HepG2 (cell line): ENCODE results near the gene DDRGK1. TPM values are rescaled to one million over a fixed set of nuclear protein-coding genes. Genes with fewer than 3 reads are reported as not detected.
A peak's percentile ranks its signal among the peaks of the same experiment; 100 is the strongest.

Experiments used
- ARHGAP35 ChIP-seq: sonication (generic); formaldehyde crosslinking; IDR thresholded peaks from 2 replicates; pipeline ENCODE4 v1.9.0; 2022; ENCODE audit warnings: mild to moderate bottlenecking, inconsistent platforms, moderate library complexity, missing genetic modification reagents, borderline replicate concordance
- ARID2 ChIP-seq: sonication (generic); formaldehyde crosslinking; IDR thresholded peaks from 2 replicates; pipeline ENCODE4 v1.8.1; 2022; ENCODE audit warnings: mild to moderate bottlenecking, missing genetic modification reagents, borderline replicate concordance
- FOXA3 ChIP-seq: IDR thresholded peaks from 2 replicates; pipeline ENCODE4 v1.6.1; 2016; ENCODE audit warnings: missing genetic modification reagents, missing compliant biosample characterization
- GPBP1L1 ChIP-seq: sonication (generic); formaldehyde crosslinking; IDR thresholded peaks from 2 replicates; pipeline ENCODE4 v1.5.0; 2020; ENCODE audit warnings: mild to moderate bottlenecking, missing genetic modification reagents
- KDM5A ChIP-seq: fragments of 200-600 bp; sonication (generic); IDR thresholded peaks from 2 replicates; pipeline ENCODE4 v1.7.0; 2018; ENCODE audit warnings: antibody characterized with exemption, mild to moderate bottlenecking, low read length, borderline replicate concordance
- MTA1 ChIP-seq: sonication (generic); formaldehyde crosslinking; IDR thresholded peaks from 2 replicates; pipeline ENCODE4 v1.4.0; 2020; ENCODE audit warnings: missing genetic modification reagents, mild to moderate bottlenecking, borderline replicate concordance
- NR3C1 ChIP-seq: sonication (generic); formaldehyde crosslinking; IDR thresholded peaks from 2 replicates; pipeline ENCODE4 v1.4.0; 2020; ENCODE audit warnings: missing genetic modification reagents
- UBTF ChIP-seq: sonication (generic); formaldehyde crosslinking; IDR thresholded peaks from 2 replicates; pipeline ENCODE4 v1.4.0; 2020; ENCODE audit warnings: mild to moderate bottlenecking, missing genetic modification reagents
- ZFX ChIP-seq: sonication (generic); formaldehyde crosslinking; IDR thresholded peaks from 2 replicates; pipeline ENCODE4 v1.4.0; 2020; ENCODE audit warnings: mild to moderate bottlenecking, low read depth, missing genetic modification reagents, moderate library complexity
- ZNF44 ChIP-seq: sonication (generic); formaldehyde crosslinking; IDR thresholded peaks from 2 replicates; pipeline ENCODE4 v1.5.1; 2020; ENCODE audit warnings: mild to moderate bottlenecking, missing genetic modification reagents
- ZNF615 ChIP-seq: sonication (generic); formaldehyde crosslinking; IDR thresholded peaks from 2 replicates; pipeline ENCODE4 v1.5.0; 2020; ENCODE audit warnings: mild to moderate bottlenecking, missing genetic modification reagents, borderline replicate concordance
- ZNF646 ChIP-seq: sonication (generic); formaldehyde crosslinking; IDR thresholded peaks from 2 replicates; pipeline ENCODE4 v1.9.0; 2021; ENCODE audit warnings: mild to moderate bottlenecking, missing genetic modification reagents
- polyA plus RNA-seq, 8 experiments: library from polyadenylated mRNA; depleted of rRNA in 3 of 8; stranded (reverse) in 7 of 8; unstranded in 1 of 8; fragments of >200 nt; fragmentation: Illumina TruSeq in 4 of 8; extraction: Trizol in 4 of 8; gene quantifications; 2 replicates each; pipeline versions ENCODE4 v1.2.1 to v1.2.3, GENCODE V29; 2011 to 2016; ENCODE audit warnings: low read depth in 4 of 8, missing spikeins in 1 of 8, mixed read lengths in 1 of 8; ENCODE audit not compliant: insufficient read depth in 1 of 8
- total RNA-seq, 5 experiments: library from RNA; depleted of rRNA; stranded (reverse); fragments of >200 nt; fragmentation: Illumina TruSeq; extraction: Trizol; gene quantifications; 2 replicates each; pipeline ENCODE4 v1.2.3, GENCODE V29; 2016; ENCODE audit warnings: low read depth in 1 of 5
- TF ChIP-seq, protein P1 (sequence below): sonication (generic); formaldehyde crosslinking; IDR thresholded peaks from 2 replicates; pipeline ENCODE4 v1.5.0; 2020; ENCODE audit warnings: mild to moderate bottlenecking, missing genetic modification reagents, moderate library complexity
- TF ChIP-seq, protein P2 (sequence below): sonication (generic); formaldehyde crosslinking; conservative IDR thresholded peaks from 2 replicates; pipeline ENCODE4 v1.4.0; 2020; ENCODE audit warnings: missing genetic modification reagents

The DDRGK1 gene
- total and polyA plus RNA-seq, 2 of the 13 experiments (the other 11 are each of a cell fraction or from before 2014, with no cell fraction given) = 96.7 to 149 TPM

GRCh38 chr20:3172933-3173609 lies 31.4 kb downstream of the DDRGK1 start, which contains the start of gene LZTS3 (continued):
- TF ChIP-seq, protein P1, sequence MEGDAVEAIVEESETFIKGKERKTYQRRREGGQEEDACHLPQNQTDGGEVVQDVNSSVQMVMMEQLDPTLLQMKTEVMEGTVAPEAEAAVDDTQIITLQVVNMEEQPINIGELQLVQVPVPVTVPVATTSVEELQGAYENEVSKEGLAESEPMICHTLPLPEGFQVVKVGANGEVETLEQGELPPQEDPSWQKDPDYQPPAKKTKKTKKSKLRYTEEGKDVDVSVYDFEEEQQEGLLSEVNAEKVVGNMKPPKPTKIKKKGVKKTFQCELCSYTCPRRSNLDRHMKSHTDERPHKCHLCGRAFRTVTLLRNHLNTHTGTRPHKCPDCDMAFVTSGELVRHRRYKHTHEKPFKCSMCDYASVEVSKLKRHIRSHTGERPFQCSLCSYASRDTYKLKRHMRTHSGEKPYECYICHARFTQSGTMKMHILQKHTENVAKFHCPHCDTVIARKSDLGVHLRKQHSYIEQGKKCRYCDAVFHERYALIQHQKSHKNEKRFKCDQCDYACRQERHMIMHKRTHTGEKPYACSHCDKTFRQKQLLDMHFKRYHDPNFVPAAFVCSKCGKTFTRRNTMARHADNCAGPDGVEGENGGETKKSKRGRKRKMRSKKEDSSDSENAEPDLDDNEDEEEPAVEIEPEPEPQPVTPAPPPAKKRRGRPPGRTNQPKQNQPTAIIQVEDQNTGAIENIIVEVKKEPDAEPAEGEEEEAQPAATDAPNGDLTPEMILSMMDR (CRISPR knock-in tag) = peak; percentile 65
- TF ChIP-seq KDM5A (no peak), ARID2 (peak; percentile 57; the same call in 1 of the 2 replicates), ZFX (CRISPR knock-in tag) (no peak), GPBP1L1 (CRISPR knock-in tag) (no peak), NR3C1 (no peak), FOXA3 (CRISPR knock-in tag) (no peak), UBTF (CRISPR knock-in tag) (no peak; the same call in 1 of the 2 replicates), MTA1 (no peak), ZNF646 (CRISPR knock-in tag) (no peak), ZNF615 (CRISPR knock-in tag) (no peak), ZNF44 (CRISPR knock-in tag) (no peak), ARHGAP35 (no peak)
- TF ChIP-seq, protein P2, sequence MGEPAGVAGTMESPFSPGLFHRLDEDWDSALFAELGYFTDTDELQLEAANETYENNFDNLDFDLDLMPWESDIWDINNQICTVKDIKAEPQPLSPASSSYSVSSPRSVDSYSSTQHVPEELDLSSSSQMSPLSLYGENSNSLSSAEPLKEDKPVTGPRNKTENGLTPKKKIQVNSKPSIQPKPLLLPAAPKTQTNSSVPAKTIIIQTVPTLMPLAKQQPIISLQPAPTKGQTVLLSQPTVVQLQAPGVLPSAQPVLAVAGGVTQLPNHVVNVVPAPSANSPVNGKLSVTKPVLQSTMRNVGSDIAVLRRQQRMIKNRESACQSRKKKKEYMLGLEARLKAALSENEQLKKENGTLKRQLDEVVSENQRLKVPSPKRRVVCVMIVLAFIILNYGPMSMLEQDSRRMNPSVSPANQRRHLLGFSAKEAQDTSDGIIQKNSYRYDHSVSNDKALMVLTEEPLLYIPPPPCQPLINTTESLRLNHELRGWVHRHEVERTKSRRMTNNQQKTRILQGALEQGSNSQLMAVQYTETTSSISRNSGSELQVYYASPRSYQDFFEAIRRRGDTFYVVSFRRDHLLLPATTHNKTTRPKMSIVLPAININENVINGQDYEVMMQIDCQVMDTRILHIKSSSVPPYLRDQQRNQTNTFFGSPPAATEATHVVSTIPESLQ (CRISPR knock-in tag) = no peak
